Stimulated activated naive CD4-positive, alpha-beta T cell treated with Interleukin-2 at 50 U/mL for 16 hours (primary cell): ENCODE results near the gene ADARB2.

ENCODE experiments used
- DNase-seq: peaks from one replicate; lab custom pipeline; 2025; lab: John Stamatoyannopoulos, UW

The ADARB2 gene

GRCh38 chr10:1291178-1292090 is 445.9 kb downstream of the ADARB2 start:
- no peak for DNase-seq

- DNase-seq = no peak
Measured at GRCh38 chr10:1290071-1290471, 447.3 kb downstream of the ADARB2 start.

GRCh38 chr10:1289591-1289990 is 447.7 kb downstream of the ADARB2 start:
- no peak for DNase-seq

- no peak for DNase-seq
Measured at GRCh38 chr10:1287971-1288401, 449.3 kb downstream of the ADARB2 start.

GRCh38 chr10:1287487-1287886 is 449.8 kb downstream of the ADARB2 start:
- DNase-seq = no peak

- DNase-seq = no peak
Measured at GRCh38 chr10:1284076-1284475, 453.2 kb downstream of the ADARB2 start.

GRCh38 chr10:1281405-1281782 is 455.9 kb downstream of the ADARB2 start:
- no peak for DNase-seq

- no peak for DNase-seq
Measured at GRCh38 chr10:1280466-1281404, 456.6 kb downstream of the ADARB2 start.

GRCh38 chr10:1278306-1278705 is 459.0 kb downstream of the ADARB2 start:
- no peak for DNase-seq

GRCh38 chr10:1274701-1275544 is 462.4 kb downstream of the ADARB2 start:
- DNase-seq = no peak

GRCh38 chr10:1274111-1274661 is 463.1 kb downstream of the ADARB2 start:
- DNase-seq = no peak

- no peak for DNase-seq
Measured at GRCh38 chr10:1273372-1274105, 463.8 kb downstream of the ADARB2 start.

GRCh38 chr10:1272777-1273161 is 464.6 kb downstream of the ADARB2 start:
- DNase-seq = no peak

GRCh38 chr10:1272079-1272776 is 465.1 kb downstream of the ADARB2 start:
- no peak for DNase-seq

GRCh38 chr10:1270906-1271305 is 466.4 kb downstream of the ADARB2 start:
- DNase-seq = no peak

GRCh38 chr10:1270490-1270889 is 466.8 kb downstream of the ADARB2 start:
- no peak for DNase-seq

- DNase-seq = no peak
Measured at GRCh38 chr10:1268831-1269230, 468.5 kb downstream of the ADARB2 start.

GRCh38 chr10:1267568-1267967 is 469.8 kb downstream of the ADARB2 start:
- DNase-seq = no peak

- no peak for DNase-seq
Measured at GRCh38 chr10:1267148-1267547, 470.2 kb downstream of the ADARB2 start.
